ENCODE results near the gene GLRA2.

The GLRA2 gene

GRCh38 chrX:14504960-14505538 is 24.3 kb upstream of the GLRA2 start:
- Histone ChIP-seq H3K9me3 (no peaks in the 10 kb centered on the region), H3K4me3 (ENCODE audit: low read depth, low read length) (no peak overlapping the region), H3K27me3 (no peaks in the 10 kb centered on the region), H3K4me1 (no peaks in the 10 kb centered on the region), H3K36me3 (no peaks in the 10 kb centered on the region)
- TF ChIP-seq CTCF (IDR thresholded peaks at IDR 0.05; ENCODE audit: low read depth, low read length) = no peak
- no peak for DNase-seq

- DNase-seq = no peak
- Histone ChIP-seq H3K9me3 (no peaks in the 10 kb centered on the region), H3K4me1 (no peaks in the 10 kb centered on the region), H3K36me3 (no peaks in the 10 kb centered on the region), H3K4me3 (ENCODE audit: low read depth, low read length) (no peak overlapping the region), H3K27me3 (no peaks in the 10 kb centered on the region)
- TF ChIP-seq CTCF (IDR thresholded peaks at IDR 0.05; ENCODE audit: low read depth, low read length) = no peak
These were observed 23.7 kb upstream of the GLRA2 start for GRCh38 chrX:14505648-14506047.

GRCh38 chrX:14506866-14507265 is 22.5 kb upstream of the GLRA2 start:
- Histone ChIP-seq H3K36me3 (no peaks in the 10 kb centered on the region), H3K4me1 (no peaks in the 10 kb centered on the region), H3K27me3 (no peaks in the 10 kb centered on the region), H3K4me3 (ENCODE audit: low read depth, low read length) (no peak overlapping the region), H3K9me3 (no peaks in the 10 kb centered on the region)
- no peak for DNase-seq
- no peak for TF ChIP-seq CTCF (IDR thresholded peaks at IDR 0.05; ENCODE audit: low read depth, low read length)

GRCh38 chrX:14508025-14508690 is 21.2 kb upstream of the GLRA2 start:
- TF ChIP-seq CTCF (IDR thresholded peaks at IDR 0.05; ENCODE audit: low read depth, low read length) = no peak
- H3K27me3 ChIP-seq = no peaks in the 10 kb centered on the region
- H3K4me3 ChIP-seq (ENCODE audit: low read depth, low read length) = no peak overlapping the region
- DNase-seq = no peak
- H3K4me1 ChIP-seq = no peaks in the 10 kb centered on the region
- no peaks in the 10 kb centered on the region for H3K9me3 ChIP-seq
- no peaks in the 10 kb centered on the region for H3K36me3 ChIP-seq

- no peak for TF ChIP-seq CTCF (IDR thresholded peaks at IDR 0.05; ENCODE audit: low read depth, low read length)
- no peaks in the 10 kb centered on the region for H3K4me1 ChIP-seq
- no peaks in the 10 kb centered on the region for H3K27me3 ChIP-seq
- no peak for DNase-seq
- no peaks in the 10 kb centered on the region for H3K36me3 ChIP-seq
- H3K9me3 ChIP-seq = no peaks in the 10 kb centered on the region
- H3K4me3 ChIP-seq (ENCODE audit: low read depth, low read length) = no peak overlapping the region
These were observed 19.8 kb upstream of the GLRA2 start for GRCh38 chrX:14509325-14510057.

Data from BE2C (cell line).